GM18517 (cell line): Measurements from ENCODE around the gene PALLD.
"Not testable (repeated sequence)": the region's sequence is repeated elsewhere in the genome, so short reads cannot be mapped to it uniquely, and the experiment has no call there.

ENCODE experiments used
- ATAC-seq: cut with Tn5 transposase; IDR thresholded peaks from one replicate; pipeline ENCODE4 v1.9.1; 2021; ENCODE audit warnings: mild to moderate bottlenecking, moderate library complexity; ENCODE audit not compliant: unreplicated experiment

Gene PALLD

DNA sequence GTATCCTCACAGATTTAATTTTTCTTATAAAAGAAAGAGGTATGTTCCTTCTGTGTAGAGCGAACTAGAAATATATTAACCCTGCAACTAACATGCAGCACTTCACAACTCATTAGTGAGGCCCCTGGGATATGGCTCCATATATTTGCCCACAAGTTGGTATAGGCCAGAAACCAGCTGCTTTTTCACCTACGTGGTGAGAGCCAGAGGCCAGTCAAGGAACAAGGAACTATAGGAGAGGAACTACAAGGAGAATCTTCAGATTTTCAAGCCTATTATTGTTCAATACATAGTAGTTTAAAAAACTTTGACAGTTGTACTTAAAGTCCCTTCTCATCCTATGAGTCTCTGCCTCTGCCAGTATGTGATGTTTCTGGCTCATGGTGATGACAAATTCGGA lies 307.3 kb downstream of the PALLD start:
- no peak for ATAC-seq

GRCh38 chr4:168805341-168805740 lies 308.5 kb downstream of the PALLD start:
- ATAC-seq, result no peak

GRCh38 chr4:168806247-168806646 lies 309.4 kb downstream of the PALLD start:
- ATAC-seq, result not testable (repeated sequence)

DNA sequence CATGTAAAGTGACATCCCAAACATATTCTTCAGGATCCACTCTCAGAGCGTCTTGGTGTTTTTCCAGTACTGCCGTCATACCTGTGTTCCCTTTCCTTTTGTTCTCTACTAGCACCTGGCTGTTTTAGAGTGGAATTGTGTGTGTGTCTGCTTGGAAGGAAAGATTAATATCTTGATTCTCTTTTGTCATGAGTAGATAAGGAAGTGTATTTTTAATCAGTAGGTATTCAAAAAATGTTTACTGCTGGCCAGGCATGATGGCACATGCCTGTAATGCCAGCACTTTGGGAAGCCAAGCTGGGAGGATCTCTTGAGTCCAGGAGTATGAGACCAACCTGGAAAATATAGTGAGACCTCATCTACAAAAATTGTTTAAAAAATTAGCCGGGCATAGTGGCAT lies 314.4 kb downstream of the PALLD start:
- no peak for ATAC-seq

DNA sequence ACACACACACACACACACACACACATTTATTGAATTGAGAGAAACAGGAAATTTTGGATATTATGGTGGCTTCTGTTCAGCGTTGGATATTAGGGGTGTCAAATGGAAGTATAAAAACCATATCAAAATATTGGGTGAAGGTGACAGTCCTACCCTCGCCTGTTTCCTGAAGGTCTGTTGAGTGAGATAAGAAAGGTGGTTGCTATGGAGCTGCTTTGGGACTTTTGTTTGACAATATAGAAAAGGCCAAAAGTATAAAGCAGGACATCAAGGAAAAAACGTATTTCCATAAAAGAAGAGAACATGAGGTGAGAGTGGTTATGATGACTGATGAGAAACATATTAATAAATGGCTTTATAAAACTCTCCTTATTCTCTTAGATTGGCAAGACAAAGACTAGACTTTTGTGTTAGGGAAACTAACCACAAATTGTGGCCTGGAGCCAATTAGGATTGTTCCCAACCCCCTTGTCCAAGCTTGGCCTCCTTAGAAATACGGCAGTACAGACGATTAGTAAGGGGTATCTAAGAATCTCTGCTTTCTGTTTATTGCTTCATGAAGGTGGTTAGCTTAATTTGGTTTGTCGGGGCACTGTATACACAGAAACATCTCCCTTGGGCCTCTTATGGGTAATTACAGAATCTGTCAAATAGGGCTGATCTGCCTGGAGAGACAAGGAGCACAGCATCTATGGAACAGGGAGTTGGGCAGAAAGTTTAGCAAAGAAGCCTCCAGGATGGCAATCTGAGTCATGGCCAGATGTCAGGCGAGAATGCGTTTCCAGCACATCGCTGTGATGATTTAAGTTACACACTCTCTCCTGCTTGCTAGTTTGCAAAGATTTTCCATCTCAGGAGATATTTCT lies 315.2 kb downstream of the PALLD start:
- no peak for ATAC-seq

- ATAC-seq, result no peak
These were observed 316.0 kb downstream of the PALLD start for GRCh38 chr4:168812806-168813205.

DNA sequence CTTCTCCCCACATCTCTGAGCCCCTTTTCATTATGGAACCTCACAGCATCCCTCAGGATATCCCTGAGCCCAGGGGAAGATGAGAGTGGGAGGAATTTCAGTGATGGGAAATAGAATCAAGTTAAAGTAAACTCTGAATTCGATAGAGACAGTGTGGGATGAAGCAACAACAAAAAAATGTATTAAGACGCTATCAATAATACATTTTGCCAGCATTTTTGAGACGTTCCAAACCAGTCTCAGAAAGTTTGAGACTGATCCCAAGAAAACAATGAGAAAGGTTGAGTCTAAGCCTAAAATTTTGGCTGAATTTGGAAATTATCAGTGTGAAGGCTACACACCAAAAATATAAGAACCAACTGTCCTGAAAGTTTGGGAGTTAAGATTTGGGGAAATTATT lies 317.0 kb downstream of the PALLD start:
- ATAC-seq, result no peak

DNA sequence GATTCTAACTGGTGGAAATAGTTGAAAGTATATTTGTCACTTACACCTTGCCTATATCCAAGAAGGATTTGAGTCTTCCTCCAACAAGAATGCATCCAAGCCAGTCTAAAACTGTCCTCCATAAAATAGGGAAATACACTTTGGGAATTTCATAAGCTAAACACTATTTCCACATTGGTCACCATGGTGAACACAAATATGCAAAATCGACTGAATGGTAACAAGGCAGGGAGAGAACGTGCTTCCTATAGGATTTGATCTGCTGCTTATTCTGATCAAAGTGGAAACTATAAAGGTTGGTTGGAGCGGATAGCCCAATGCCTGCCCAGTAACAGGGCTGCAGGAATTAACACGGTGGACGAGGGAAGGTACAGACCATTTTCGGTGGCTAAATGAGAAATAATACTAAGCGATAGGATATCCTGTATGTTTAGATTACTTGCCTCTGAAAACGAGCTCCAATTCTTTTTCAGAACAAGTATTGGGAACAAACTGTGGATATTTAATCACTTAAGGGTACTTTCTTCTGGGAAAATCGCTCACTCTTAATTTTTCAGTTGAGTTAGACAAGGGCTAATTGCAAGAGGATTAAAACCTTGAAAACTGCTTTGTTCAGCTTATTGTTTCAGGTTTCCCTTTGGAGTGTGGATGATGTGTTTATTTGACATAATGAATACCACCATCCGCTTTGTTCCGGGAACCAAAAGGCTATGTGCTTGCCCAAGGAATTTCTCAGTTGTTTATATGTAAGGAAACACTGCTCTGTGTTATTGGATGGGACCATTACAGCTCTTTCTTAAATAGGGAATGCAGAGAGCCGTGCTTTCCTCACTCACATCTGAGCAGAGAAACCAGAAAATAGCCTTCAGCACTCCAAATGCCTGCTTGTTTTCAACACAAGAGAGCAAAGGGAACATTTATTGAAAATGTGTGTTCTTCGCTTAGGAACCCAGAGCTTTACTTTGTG lies 318.8 kb downstream of the PALLD start:
- no peak for ATAC-seq

GRCh38 chr4:168817370-168817769 lies 320.5 kb downstream of the PALLD start:
- ATAC-seq, result no peak

GRCh38 chr4:168822481-168822880 lies 325.6 kb downstream of the PALLD start:
- ATAC-seq, result no peak

DNA sequence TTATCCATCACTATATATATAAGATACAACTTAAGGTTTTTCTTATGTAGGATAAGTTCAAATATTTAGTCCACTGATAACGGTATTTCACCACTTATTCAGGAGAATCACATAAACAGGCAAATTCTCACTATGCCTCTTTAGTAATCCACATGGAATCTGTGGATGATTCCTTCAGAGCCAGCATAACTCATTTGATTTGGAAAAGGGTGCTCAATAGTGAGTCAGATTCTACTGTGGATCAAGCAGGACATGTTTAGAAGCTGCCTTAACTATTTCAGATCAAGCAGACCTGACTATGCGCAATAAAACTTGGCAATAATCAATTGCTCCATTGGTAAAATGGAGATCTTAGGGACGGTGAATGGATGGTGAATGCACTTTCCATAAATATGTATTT lies 329.1 kb downstream of the PALLD start:
- no peak for ATAC-seq

GRCh38 chr4:168826620-168827019 lies 329.8 kb downstream of the PALLD start:
- no peak for ATAC-seq

- no peak for ATAC-seq
These were observed 334.1 kb downstream of the PALLD start for GRCh38 chr4:168830777-168831512.

- ATAC-seq, result peak; percentile 30
These were observed 334.7 kb downstream of the PALLD start for GRCh38 chr4:168831585-168831918.

DNA sequence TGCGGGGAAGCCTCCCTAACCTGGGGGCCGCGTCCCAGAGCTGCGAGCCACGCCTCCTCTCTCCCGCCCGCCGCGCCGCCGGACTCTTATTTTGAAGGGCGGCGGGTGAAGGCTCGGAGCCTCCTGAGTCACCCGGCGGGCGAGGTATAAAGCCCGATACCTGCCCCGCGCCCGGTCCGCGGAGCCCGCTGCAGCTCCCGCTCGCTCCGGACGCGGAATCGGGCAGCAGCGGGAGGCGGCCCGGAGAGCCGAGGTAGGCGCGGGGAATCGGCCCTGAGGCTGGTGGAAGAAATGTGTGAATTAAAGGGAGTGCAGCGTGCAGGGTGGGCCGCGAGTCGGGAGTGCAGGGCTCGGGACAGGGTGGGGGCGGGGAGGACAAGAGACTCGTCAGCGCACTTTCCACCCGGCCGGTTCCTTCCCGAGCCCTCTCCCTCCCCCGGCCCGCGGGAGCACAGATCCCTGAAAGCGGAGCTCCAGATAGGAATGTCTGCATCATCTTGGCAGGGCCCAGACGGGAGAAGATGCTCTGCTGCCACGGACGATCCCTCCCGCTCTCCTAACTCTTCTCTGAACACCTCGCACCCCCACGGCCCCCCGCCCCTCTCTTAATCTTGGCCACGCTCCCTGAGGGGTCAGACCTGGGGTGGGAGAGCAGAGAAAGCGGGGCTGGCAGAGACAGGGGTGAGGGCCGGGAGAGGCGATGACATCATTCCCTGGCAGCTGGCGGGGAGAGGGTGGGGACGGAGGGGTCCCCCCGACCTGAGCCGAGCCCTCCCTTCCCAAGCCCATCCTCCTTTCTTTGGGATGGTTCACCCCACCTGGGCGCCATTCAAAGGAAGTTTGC lies 335.3 kb downstream of the PALLD start:
- peak; percentile 86 for ATAC-seq

DNA sequence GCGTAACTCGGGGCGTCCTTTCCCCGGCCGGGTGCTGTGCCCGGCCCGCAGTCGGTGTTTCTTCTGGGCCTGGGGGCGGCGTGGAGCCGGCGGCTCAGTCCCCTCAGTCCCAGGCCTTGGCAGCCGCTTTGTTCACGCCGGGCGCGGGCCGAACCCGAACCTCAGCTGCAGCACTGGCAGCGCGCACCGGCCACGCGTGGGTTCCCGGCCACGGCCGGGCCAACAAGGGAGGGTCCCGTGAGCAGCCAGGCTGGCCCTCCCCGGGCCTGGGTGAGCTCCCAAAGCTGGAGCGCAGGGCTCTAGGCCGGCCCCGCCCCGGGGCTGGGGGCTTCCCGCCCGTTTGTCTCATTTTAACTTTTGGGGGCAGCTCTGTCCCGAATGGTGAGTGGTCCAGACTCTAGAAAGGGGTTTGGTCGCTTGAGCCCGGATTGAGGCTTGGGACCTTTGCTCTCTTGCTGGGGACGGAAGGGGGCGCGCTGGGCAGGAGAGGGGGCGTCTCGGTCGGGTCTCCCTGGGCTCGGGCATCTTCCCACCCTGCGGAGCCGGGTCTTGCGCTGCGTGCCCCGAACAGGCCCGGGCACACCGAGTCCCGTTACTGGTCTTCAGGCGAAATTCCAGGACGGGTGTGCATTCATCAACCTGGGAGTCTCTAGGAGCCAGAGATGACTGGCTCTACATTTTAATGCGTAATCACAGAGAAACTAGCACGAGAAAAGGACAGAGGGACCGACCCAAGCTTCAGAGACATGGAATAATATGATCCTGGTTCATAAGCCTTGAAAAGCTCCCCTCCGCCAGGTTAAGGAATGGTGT lies 336.1 kb downstream of the PALLD start:
- no peak for ATAC-seq

- no peak for ATAC-seq
These were observed 337.0 kb downstream of the PALLD start for GRCh38 chr4:168833881-168834280.

DNA sequence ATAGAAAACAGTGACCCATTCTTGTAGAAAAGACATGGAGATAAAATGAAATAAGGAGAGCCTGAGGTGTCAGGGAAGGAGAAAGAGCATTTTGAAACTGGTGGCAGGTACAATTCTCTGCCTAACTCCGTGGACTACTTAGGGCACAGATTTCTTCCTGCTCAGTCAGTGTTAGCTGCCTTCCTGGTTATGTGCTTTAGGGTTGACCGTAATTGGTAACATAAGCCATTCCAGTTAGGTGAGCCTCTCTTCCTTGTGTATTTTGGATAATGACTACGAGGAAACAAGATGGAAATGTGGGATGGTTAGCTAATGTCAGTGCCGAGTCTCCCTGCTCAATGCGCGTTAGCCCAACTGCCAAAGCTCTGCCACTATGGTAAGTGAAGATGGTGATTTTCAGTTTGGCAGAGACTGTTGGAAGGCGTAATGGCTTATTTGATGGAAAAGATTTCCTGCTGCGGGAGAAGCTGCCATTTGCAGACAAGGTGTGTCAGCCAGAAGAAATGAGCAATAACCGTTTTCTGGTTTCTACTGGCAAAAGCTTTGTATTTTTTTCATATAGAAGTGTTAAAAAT lies 339.1 kb downstream of the PALLD start:
- no peak for ATAC-seq

GRCh38 chr4:168836490-168836889 lies 339.6 kb downstream of the PALLD start:
- ATAC-seq, result no peak
